ENCODE results near the gene RUNX1.
"Not testable (repeated sequence)": the region's sequence is repeated elsewhere in the genome, so short reads cannot be mapped to it uniquely, and the experiment has no call there.

RUNX1 gene

DNA sequence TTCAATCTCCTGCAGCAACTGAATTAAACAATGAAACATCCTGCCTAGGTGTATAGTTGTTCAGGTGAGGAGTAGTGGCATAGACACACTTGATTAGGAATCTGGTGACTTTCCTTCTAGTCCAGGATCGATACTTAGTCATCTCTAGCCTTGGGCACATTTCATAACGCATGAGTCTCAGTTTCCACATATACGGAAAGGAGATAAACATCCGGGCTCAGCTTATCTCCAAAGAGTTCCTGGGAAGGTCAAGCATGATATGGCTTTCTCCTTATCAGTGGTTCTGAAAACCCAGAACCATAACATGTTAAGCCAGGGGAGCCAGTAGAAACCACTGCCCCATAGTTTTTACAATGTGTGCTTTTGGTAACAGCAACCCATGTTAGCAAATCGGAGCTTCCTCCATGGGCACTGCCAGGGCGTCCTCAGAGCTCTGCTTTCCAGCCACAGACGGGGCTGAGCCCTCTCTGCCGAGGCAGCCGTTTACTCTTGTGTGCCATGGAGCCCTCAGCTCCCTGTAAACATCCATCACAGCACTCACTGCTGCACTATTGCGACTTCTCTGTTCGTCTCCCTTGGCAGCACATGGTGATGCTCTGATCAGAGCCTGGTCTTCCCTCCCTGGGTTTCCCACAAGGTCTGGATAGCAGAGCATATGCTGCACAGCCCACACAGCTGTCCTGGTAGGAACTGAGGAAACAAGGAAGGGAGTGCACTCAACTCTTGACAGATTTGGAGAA is 34.6 kb downstream of the RUNX1 start:
- no peak for DNase-seq

DNA sequence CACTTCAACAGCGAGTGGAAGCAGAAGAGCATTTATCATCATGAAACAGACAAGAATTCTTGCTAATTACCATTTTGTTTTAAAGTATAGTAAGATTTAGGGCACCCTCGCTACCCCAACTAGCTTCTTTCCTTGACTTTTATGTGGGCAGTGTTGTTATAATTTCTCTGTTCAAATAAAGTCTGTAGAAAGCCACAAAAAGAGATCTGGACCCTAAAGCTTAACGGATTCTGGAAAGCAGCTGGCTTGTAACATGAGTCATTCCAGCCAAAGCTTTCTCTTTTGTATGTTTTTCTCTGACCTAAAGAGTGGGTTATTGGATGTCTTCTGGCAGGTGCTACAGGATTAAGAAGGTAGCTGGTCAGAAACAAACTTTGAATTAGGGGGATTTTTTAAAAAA is 37.4 kb downstream of the RUNX1 start:
- peak; percentile 86 for DNase-seq

DNA sequence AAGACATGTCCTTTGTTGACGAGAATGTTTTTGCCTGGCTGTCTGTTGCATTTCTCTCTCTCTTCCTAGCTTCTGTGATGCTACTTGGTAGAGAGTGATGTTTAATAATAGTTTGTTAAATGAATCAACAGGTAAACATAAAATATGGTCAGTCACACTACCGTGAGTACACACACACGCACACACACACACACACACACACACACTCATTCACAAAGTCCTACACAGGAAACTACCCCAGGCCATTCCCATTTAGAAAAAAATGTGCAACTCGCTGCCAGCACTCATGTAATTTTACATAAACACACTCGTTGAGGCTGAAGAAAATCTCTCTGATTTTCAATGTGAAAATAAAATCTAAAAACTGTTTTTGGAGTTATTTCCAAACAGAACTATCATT is 38.7 kb downstream of the RUNX1 start:
- no peak for DNase-seq

DNA sequence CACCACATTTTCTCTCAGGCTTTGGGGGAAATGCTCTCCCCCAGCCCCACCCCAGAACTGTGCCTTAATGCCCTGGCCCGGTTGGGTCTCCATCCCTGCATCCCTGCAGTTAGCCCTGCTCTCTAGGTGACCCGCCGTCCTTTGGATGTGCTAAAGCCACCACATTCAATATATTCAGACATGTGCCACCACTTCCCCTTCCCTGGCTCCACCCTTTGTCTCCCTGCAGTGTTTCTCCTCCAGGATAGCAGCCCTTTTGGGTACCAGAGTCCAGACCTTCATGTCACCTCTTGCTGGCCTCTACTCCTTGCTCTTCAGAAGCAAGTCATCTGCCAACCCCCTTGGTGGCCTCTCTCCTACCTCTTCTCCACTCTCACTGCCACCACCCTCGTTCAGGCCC is 41.8 kb downstream of the RUNX1 start:
- DNase-seq = no peak

DNA sequence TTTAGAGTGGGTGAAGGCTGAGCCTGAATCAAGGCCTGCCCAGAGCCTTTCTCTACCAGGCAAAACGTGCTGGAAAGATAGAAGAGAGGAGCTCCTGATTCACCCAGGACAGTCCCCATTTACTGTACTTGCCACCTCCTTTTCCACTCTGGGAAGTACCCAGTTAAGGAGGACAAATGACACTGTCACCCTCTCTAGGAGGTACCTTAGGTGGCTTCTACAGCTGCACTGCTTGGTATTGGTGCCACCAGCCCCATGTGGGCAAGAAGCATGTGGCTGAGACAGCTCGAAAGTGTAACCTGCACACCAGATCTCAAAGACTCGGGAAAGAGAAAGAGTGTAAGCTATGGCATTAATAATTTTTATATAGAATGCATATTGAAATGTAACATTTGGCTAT is 42.3 kb downstream of the RUNX1 start:
- DNase-seq = no peak

DNA sequence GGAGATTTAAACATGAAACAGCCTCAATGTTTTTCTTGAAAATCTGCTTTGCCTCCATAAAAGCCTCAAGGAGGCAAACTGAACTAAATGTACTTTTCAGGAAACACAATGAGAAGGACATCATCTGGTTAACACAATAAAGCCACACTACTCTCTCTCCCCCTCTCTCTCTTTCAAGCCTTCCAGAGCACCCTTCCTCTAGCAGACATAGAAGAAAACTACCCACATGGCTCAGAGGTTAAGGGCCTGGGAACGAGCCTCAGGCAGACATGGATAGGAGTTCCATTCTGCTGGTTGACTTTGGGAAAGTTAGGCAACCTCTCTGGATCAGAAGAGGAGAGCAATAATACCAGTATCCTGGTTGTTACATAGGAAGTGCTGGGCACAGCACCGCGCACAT is 42.9 kb downstream of the RUNX1 start:
- no peak for DNase-seq

DNA sequence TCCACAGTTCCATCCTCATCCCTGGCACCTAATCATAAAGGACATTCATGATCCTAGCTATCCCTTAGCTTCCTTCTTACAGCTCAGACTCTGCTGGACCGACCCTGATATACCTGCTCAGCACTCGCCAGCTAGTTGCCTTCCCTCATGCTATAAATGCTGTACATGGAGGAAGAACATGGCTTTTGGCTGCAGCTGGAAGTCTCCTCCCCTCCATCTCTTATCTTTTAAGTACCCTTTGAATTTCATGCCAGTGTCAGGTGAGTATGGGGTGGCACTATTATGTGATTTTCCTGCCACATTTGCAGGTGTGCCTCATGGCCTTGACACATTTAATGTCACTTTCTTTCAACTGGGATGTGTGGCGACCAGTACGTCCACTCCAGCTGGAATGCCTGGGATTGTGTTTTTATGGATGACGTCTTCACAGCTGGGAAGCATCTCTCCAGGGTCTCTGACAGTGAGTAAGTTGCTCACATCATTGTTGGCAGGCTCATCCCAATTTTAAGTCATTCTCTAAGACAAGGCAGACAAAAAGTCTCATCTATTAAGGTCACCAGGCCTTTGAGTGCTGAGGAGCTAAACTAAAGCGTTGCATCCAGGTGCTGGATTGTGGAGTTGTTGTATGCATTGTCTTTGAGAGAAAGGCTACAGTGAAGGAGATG is 43.4 kb downstream of the RUNX1 start:
- DNase-seq = no peak

DNA sequence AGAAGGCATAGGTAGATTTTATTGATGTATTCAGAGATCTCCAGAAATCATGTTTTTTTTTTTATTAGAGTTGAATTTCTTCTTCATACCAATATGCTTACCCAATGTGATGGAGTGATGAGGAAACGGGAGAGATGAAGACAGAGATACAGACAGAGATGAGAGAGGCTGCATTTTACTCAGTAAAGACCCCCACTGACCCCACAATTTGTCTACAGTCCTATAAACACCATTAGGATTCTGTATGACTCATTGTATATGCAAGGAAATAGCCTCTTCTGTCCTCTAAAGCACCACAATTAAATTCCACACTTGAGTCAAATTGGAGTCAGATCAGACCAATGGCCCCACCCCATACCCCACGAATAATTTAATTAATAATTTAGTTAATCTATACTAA is 44.0 kb downstream of the RUNX1 start:
- no peak for DNase-seq

DNA sequence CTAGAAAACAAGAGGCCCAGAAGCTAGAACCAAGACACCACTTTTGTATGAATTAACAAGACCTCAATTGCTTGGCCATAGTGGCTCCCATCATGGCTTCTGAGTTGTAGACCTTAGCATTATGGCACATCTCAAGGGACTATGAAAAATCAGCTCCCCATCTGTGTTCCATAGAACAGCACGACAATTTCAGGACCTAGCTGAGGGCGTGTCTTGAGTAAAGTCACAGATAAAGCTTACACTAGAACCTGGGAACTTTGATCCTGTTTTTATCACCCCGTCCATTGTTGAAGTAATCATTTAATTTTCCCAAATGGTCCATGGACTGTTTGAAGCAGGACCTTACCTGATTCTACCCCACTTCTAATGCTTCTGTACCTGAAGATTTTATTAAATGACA is 44.8 kb downstream of the RUNX1 start:
- DNase-seq = no peak

DNA sequence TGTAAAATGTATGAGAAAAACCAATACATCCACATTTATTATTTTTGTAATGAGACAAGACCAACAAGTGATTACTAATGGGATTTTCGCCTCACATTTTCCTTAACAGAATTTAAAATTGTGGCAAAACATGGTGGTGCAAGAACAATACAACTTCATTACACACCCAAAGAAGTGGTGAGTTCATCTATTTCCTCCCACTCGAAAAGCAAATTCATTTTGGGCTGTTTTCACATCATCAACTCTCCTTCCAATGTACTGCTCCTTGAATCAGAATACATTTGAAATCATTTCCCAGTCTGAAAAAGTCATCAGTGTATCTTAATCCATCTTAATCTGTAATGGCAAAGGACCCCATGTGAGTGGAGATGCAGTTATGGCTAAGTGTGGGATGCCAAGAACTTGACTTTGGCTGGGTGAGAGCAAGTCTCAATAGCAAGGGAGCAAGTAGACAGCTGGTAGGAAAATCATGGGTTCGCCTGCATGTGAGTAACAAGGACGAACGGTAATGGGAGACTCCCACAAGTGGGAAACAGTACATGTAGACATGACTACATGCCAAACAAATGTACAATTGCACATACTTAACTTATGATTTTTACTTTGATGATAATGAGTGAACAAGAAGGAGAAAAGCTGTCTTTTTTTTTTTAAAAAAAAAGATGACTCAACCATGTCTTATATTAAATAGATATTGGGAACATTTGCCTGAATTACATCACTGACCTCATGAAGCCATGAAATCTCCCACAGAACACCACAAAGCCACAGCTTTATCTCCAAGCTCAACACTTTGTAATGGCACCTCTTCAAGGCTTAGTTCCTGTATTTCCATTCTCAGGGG is 46.0 kb downstream of the RUNX1 start:
- no peak for DNase-seq

DNA sequence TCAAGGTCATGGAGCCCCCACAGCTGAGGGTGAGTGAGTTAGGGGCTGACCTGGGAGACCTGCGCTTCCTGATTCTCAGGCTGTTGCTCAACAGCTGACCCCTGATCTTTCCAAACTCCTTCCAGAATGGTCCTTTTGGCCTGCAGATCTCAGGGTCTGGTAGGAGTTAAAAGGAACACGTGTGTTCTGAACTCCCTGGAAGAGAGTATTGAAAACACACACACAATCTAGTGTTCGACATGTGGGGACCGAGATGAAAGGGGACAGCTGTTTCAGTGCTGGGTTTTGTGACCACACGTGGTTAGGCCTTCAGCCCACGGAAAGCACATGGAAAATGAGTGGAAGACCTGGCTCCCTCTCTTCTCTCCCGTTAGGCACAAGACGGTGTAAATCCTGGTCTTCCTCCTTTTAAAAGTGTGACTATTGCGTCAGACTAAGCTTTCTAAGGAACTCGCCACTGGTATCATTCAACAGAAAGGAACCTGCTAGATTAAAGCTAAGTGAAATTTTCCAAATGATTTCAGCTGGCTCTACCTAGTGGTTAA is 49.6 kb downstream of the RUNX1 start:
- DNase-seq = no peak

DNA sequence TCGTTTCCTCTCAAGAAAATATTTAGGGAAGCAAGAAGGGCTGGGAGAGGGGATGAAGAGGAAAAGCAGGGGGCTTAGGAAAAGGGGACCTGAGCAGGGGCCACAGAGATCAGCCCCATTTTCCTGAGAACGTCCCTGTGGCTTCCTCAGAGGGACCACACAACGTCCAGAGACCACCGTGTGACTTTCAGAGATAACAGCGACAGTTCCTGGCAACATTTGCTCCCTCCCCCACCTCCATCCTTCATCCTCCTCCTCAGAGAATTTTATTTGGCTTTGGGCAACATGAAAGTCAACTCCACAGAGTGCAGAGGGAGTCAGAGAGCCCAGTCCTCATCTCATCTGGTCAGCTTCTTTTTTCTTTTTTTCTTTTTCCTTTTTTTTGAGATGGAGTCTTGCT is 50.9 kb downstream of the RUNX1 start:
- DNase-seq = no peak

DNA sequence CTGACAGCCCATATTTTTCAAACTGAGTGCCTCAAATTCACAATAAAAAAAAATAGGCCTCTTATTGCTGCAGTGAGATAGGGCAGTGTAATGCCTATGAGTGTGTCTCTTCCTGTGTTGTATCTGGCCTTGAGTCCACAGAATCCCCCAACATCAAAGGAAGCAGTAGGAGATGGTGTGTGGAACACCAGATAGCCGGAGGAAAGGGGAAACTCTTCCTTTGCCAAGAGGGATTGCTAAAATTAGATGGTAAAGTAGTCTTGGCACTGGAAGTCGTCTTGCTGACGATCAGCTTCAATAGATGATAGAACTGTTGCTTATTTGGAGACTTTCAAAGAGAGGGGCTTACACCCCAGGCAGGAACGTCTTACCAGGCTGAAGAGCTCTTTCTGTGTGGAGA is 51.8 kb downstream of the RUNX1 start:
- no peak for DNase-seq

DNA sequence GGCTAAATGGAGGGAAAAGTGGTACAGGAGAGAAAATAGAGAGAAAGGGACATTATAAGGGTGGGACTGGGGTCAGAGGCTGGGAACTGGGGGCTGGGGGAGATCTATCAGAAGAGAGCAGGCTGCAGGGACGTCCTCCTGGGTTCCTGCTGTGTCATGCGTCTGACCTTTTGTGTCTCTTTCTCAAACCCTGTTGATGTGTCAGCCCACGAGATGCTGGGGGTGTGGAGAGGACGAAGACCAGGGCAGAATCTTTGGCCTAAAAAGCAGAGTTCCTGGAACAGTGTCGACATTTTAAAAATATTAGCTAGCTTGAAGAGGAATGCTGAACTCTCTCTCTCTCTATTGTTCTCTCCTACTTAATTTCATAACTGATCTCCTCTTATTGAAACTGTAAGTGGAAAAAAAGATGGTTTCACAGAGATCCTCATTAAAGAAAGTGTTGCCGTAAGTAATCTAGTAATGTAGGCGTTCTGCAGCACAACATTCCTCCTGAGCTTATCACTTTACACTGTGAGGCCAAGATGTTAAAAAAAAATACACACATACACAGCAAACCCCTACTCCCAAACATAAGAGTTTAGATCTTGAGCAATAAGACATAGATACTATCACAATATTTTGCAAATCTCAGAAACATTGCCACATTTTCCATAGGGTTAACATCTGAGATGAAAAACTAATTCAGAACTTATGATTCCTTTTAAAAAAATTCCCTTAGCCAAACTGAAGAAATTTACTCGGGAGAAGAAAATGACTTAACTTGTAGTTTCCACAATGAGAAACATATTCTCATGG is 52.6 kb downstream of the RUNX1 start:
- no peak for DNase-seq

DNA sequence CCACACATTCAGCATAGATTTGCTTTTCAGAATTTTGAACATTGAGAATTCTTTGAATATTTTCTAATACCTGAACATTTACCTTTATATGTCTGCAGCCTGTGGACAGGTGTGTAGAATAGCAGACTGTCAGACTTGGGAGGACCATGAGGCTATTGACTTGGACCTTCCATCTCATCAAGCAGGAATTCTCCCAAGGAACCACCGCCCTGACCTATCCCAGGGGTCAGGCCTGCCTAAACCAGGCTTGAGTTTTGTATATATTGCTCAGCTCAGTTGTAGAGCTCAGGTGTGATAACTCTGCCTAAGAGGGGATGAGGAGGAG is 53.2 kb downstream of the RUNX1 start:
- DNase-seq = no peak

DNA sequence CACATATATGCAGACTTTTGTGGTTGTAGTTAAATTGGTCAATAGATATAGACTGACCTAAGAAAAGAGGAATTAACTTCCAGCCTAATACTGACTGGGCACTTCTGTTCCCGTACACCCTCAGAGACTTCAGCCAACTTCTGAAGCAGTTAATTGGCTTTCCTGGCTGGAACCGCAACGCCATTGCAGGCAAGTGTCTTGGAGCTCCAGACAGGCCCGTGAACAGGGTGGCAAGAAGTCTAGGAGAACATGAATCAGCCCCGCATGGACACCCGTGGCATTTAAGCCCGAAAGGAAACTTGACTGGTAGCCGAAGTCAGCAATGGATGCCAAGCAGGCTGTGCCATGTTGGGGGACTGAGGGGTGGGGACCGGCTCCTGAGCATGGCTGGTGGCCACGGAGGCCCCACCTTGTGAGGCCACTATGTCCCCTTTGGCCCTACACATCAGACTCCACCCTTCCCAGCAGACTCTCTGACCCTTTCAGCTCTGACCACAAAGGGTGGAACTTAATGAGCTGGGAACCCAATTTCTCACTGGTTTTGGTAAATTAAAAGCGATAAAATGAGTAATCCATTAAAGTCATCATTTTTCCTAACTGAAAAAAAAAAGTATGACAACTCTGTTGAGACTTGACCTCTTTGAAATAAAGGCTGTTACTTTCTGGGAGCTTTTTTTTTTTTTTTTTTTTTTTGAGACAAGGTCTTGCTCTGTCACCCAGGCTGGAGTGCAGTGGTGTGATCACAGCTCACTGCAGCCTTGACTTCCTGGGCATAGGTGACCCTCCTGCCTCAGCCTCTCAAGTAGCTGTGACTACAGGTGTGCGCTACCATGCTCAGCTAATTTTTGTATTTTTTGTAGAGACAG is 54.1 kb downstream of the RUNX1 start:
- DNase-seq = no peak

DNA sequence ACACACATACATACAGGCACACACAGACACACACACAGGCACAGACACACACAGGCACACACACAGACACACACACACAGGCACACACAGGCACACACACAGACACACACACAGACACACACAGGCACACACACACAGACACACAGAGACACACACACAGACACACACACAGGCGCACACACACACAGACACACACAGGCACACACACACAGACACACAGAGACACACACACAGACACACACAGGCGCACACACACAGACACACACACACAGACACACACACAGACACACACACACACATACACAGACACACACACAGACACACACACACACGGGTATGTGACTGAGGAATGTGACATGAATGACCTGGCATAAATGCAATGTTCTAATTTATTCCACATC is 55.6 kb downstream of the RUNX1 start:
- not testable (repeated sequence) for DNase-seq

DNA sequence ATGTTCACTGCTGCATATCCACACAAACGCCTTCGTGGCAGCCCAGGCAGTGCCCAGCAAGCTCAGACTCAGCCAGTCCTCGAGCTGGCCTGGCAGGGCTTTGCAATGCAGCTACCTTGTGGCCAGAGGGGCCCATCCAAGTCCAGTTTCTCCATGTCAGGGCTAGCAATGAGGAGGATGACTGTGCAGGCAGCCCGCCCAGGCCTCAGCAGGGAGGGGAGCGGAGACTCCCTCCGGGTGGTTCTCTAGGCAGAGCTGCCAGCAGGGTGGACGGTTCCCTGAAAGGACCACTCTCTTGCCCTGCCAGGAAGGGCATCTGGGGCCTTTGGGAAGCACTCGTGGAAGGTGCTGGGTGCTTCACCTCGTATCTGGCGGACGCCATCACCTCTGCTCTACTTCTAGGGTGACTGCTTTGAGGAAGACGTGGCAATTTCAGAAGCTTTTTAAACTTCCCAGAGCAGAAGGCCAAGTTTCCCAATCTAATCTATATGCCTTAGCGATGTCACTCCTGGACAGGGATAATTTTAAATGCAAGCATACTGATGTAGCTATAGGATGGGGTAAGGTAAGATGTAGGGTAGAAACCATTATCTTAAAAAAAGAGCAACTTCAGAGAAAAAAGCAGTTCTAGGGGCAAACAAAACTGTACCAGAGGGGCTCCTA is 56.2 kb downstream of the RUNX1 start:
- no peak for DNase-seq

DNA sequence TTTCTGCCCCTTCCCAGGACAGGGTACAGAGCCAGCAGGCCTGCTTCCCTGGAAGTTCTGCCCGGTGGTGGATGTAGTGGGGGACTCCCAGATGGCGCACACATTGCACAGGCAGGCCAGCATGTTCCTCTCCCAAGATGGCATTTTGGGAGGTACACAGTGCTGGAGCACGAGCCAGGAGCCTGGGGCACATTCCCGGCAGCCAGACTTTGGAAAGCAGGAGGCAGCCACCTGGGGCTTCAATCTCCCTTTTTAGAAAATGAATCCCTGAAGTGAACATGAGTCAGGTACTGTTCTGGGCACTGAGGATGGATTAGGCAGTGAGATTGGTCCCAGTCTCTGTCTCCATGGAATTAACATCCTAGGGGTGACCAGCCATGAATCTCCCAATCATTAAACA is 56.9 kb downstream of the RUNX1 start:
- DNase-seq = no peak

DNA sequence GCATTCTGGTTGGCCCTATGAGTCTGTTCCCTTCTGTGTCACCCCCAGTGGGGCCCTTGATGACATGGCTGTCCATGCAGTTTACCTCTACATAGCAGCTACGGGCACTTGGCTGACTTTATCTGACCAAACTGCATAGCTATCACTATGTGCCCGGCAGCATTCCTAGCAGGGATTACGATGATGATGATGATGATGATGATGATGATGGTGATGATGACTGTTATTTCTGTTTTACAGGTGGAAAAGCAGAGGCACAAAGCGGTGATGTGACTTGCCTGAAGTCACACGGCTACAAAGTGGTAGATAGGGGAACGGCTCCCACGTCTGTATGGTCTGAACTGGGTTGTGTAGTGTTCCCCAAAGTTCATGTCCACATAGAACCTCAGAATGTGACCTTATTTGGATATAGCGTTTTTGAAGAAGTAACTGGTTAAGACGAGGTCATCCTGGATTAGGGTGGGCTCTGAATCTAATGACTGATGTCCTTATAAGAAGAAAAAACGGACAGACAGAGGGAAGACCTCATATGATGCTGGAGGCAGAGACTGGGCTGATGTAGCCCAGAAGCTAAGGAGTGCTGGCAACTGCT is 57.6 kb downstream of the RUNX1 start:
- no peak for DNase-seq

DNA sequence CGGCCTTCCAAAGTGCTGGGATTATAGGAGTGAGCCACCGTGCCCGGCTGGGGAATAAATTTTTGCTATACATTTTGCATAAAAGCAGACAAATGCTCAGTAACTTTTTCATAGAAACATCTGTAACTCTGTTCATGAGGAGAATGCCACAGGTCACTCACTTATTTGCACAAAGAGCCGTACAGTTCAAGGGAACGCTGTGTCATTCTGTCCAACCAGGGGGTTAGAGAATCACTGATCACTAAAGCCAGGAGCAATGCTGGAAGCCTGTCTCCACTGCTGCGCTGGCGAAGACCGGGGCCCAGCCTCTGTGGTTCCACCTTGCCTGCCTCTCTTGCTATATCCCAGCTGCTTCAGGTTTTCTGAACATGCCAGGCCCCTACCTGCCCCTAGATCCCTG is 58.3 kb downstream of the RUNX1 start:
- DNase-seq = no peak
